SH-SY5Y (cell line): ENCODE data around the gene MDH1B.

Experiments
- GATA2 ChIP-seq: IDR thresholded peaks from 2 replicates; pipeline ENCODE4 v1.6.1; 2011; ENCODE audit warnings: mild to moderate bottlenecking, low read depth, low read length
- GATA3 ChIP-seq: IDR thresholded peaks from 2 replicates; pipeline ENCODE4 v1.6.1; 2011; ENCODE audit warnings: low read depth, mild to moderate bottlenecking, low read length, moderate library complexity

DNA sequence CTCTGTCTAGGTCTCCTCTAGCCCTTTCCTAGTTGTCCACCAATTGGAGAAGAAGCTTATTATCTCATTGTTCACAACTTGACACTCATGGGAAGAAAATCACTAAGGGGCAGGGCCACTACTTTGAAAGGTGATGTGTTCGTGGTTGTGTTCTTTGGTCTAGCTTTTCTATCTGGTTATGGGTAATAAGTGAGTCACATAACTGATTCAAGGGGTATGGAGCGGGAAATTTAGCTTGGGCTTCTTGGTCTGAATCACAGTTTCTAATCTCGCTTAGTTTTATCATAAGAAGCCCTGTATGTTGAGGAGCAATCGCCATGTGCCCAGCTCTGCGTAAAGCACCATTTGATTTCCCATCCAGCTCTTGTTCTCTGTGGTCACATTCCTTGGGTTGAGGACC is 28.2 kb downstream of the MDH1B start:
- TF ChIP-seq GATA2 (no peak), GATA3 (no peak)
